ENCODE results near the gene WIF1.

- TF ChIP-seq CTCF (optimal IDR thresholded peaks at IDR 0.05 in 1 of 3, IDR thresholded peaks at IDR 0.05 in 1 of 3, conservative IDR thresholded peaks at IDR 0.05 in 1 of 3; ENCODE audit: extremely low read depth in 1 of 3, insufficient read depth in 2 of 3, low read length in 3 of 3) = no peak
- TF ChIP-seq EZH2 (IDR thresholded peaks at IDR 0.05; ENCODE audit: low read length) = no peak
Measured at GRCh38 chr12:65140738-65141137, 19.6 kb upstream of the WIF1 start.

Data from keratinocyte (primary cell).